22Rv1 (cell line): Measurements from ENCODE around the gene ATP11B.
"Not testable (repeated sequence)": the region's sequence is repeated elsewhere in the genome, so short reads cannot be mapped to it uniquely, and the experiment has no call there.

Experiments used
- H3K27ac ChIP-seq: fragments of 450-650 bp; 2 replicates; pipeline ENCODE4 v1.5.1; 2017
- ZFX ChIP-seq: fragments of 450-650 bp; IDR thresholded peaks from 2 replicates; pipeline ENCODE4 v1.6.1; 2017; ENCODE audit warnings: antibody characterized with exemption, borderline replicate concordance
- TF ChIP-seq, protein P1 (sequence below): fragments of 450-650 bp; IDR thresholded peaks from 2 replicates; pipeline ENCODE4 v1.5.1; 2017; ENCODE audit warnings: mild to moderate bottlenecking

The ATP11B gene

GRCh38 chr3:182814419-182815062, 21.2 kb downstream of the ATP11B start:
- H3K27ac ChIP-seq = no peak overlapping the region
- TF ChIP-seq, protein P1, sequence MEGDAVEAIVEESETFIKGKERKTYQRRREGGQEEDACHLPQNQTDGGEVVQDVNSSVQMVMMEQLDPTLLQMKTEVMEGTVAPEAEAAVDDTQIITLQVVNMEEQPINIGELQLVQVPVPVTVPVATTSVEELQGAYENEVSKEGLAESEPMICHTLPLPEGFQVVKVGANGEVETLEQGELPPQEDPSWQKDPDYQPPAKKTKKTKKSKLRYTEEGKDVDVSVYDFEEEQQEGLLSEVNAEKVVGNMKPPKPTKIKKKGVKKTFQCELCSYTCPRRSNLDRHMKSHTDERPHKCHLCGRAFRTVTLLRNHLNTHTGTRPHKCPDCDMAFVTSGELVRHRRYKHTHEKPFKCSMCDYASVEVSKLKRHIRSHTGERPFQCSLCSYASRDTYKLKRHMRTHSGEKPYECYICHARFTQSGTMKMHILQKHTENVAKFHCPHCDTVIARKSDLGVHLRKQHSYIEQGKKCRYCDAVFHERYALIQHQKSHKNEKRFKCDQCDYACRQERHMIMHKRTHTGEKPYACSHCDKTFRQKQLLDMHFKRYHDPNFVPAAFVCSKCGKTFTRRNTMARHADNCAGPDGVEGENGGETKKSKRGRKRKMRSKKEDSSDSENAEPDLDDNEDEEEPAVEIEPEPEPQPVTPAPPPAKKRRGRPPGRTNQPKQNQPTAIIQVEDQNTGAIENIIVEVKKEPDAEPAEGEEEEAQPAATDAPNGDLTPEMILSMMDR = no peak
- TF ChIP-seq ZFX = no peak

- no peak overlapping the region for H3K27ac ChIP-seq
- no peak for TF ChIP-seq ZFX
- TF ChIP-seq, protein P1 = no peak
These were observed 22.9 kb downstream of the ATP11B start for GRCh38 chr3:182816181-182816580.

DNA sequence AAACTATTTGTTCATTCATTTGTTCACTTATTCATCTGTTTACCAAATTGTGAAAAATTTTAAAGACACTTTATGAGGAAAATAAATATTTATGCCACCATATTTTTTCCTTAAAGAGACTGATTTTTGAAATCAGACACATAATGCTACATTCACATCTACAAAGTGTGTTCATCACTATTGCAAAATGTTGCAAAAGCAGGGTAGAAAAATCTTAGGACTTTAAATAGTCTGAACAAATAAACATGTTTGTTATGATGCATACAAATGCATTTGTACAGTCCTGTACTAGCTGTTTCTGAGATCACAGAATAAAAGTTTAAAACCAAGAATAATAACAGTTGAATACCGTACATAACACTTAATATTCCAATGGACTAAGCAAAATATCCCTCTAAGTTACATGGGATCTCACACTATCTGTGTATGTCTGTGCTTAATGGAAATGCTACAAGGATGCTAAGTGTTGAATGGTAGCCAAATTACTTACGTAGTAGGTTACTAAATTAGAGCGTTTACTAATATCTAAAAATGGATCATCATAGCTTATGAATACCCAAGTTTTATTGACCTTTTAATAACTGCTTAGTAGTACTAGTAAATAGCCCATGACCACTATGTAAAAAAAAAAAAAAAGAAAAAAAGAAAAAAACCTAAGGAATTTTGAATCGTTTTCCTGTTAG, 25.1 kb downstream of the ATP11B start:
- TF ChIP-seq ZFX = no peak
- TF ChIP-seq, protein P1 = no peak
- H3K27ac ChIP-seq = no peak overlapping the region

DNA sequence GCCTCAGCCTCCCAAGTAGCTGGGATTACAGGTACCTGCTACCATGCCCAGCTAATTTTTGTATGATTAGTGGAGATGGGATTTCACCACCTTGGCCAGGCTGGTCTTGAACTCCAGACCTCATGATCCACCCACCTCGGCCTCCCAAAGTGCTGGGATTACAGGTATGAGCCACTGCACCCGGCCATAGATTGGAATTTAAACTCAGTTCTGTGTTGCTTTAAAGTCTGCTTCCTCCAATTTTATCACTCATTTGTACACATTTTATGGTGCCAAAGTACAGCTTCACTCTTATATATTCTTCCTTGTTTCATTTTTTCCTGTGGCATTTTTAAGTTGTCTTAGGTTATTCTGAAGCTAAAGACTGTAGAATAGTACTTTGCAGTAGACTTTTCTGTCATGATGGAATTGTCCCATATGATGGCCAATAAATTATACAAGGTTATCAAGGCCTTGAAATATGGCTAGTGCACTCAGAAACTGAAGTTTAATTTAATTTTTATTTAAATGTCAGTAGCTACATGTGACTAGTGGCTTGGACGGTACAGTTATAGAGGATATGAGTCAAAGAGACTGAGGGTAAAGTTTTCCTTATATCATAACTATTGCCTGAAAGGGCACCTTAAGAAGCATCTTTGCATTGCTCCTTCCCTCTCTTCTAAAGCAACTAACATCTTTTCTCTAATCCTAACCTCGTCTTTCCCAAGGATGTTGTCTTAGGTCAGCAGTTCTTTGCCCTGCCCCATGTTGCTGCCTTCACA, 28.1 kb downstream of the ATP11B start:
- no peak for TF ChIP-seq ZFX
- TF ChIP-seq, protein P1 = no peak
- no peak overlapping the region for H3K27ac ChIP-seq

DNA sequence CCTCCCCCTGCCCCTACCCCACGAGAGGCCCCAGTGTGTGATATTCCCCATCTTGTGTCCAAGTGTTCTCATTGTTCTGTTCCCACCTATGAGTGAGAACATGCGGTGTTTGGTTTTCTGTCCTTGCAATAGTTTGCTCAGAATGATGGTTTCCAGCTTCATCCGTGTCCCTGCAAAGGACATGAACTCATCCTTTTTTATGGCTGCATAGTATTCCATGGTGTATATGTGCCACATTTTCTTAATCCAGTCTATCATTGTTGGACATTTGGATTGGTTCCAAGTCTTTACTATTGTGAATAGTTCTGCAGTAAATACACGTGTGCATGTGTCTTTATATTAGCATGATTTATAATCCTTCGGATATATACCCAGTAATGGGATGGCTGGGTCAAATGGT, 29.0 kb downstream of the ATP11B start:
- H3K27ac ChIP-seq = not testable (repeated sequence)

DNA sequence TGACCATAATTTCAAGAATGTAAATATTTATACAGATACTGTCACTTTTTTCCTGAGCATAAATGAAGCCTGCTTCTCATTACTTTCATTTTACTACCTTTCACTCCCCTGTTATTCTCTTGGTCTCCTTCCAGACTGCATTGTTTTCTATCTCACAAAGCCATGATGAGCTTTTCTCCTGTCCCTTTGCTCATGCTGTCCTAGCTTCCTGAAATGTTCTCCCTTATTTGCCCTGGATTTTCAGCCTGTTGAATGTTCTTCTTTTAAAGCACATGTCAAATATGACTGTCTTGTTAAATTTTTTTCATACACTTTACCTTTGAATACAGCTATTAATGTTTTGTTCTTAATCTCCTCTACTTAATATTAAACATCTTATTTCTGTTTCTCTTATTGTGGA, 31.7 kb downstream of the ATP11B start:
- TF ChIP-seq ZFX = no peak
- TF ChIP-seq, protein P1 = no peak
- no peak overlapping the region for H3K27ac ChIP-seq

DNA sequence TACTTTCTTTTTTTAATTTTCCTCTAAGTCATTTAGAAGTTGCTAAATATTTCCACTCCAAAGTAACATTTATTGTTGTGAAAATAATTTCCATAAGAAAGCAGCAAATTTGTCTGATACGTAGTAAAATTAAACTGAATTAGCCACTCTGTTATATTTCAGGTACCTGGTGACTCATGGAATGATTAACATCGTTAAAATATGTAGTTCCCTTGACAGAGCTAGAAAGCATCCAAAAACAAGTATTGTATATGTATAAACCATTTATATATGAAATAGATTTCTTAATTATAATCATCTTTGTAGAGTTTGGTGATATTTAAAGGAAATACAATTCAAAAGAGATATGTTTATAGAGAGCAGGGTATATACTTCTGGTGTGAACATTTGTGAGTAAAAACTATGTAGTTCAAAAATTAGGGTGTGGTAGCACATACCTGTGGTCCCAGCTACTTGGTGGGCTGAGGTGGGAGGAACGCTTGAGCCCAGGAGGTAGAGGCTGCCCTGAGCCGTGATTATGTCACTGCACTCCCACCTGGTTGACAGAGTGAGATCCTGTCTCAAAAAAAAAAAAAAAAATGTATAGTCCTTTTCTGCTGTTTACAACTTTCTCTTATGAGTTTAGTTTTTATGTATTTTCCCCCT, 36.6 kb downstream of the ATP11B start:
- TF ChIP-seq, protein P1 = no peak
- no peak for TF ChIP-seq ZFX
- no peak overlapping the region for H3K27ac ChIP-seq
